GM21825 (cell line): ENCODE measurements around the gene SGPP1.
A peak's percentile ranks its signal among the peaks of the same experiment; 100 is the strongest.
"Not testable (repeated sequence)": the region's sequence is repeated elsewhere in the genome, so short reads cannot be mapped to it uniquely, and the experiment has no call there.

Source experiments
- ATAC-seq: cut with Tn5 transposase; IDR thresholded peaks from one replicate; pipeline ENCODE4 v1.9.1; 2021; ENCODE audit warnings: mild to moderate bottlenecking, moderate library complexity; ENCODE audit not compliant: unreplicated experiment

The SGPP1 gene

GRCh38 chr14:63727736-63728728 is at the start of gene SGPP1:
Gene SGPP1, minus strand, starts transcription at chr14:63728065. Its CDS starts 121 bp downstream, at chr14:63727944.
- peak; percentile 78 for ATAC-seq

- ATAC-seq, result no peak
Observed at GRCh38 chr14:63777024-63777423, 49.2 kb upstream of the SGPP1 start.

GRCh38 chr14:63773504-63773903 is 45.6 kb upstream of the SGPP1 start:
- no peak for ATAC-seq

GRCh38 chr14:63770187-63770807 is 42.4 kb upstream of the SGPP1 start:
- ATAC-seq, result peak; percentile 58

GRCh38 chr14:63766611-63767010 is 38.7 kb upstream of the SGPP1 start:
- ATAC-seq, result no peak

- ATAC-seq, result no peak
Observed at GRCh38 chr14:63764620-63765139, 36.8 kb upstream of the SGPP1 start.

GRCh38 chr14:63764103-63764502 is 36.2 kb upstream of the SGPP1 start:
- no peak for ATAC-seq

GRCh38 chr14:63761351-63762117 is 33.7 kb upstream of the SGPP1 start:
- no peak for ATAC-seq

- peak; percentile 42 for ATAC-seq
Observed at GRCh38 chr14:63760014-63760413, 32.1 kb upstream of the SGPP1 start.

- ATAC-seq, result peak; percentile 82
Observed at GRCh38 chr14:63759456-63759855, 31.6 kb upstream of the SGPP1 start.

GRCh38 chr14:63757211-63757610 is 29.3 kb upstream of the SGPP1 start:
- no peak for ATAC-seq

GRCh38 chr14:63752449-63753169 is 24.7 kb upstream of the SGPP1 start:
- no peak for ATAC-seq

- ATAC-seq, result not testable (repeated sequence)
Observed at GRCh38 chr14:63751076-63751475, 23.2 kb upstream of the SGPP1 start.

GRCh38 chr14:63747846-63748245 is 20.0 kb upstream of the SGPP1 start:
- no peak for ATAC-seq

GRCh38 chr14:63745858-63746425 is 18.1 kb upstream of the SGPP1 start:
- peak; percentile 69 for ATAC-seq

- ATAC-seq, result no peak
Observed at GRCh38 chr14:63745272-63745671, 17.4 kb upstream of the SGPP1 start.

GRCh38 chr14:63737582-63738006 is 9.7 kb upstream of the SGPP1 start:
- peak; percentile 94 for ATAC-seq

- ATAC-seq, result no peak
Observed at GRCh38 chr14:63735720-63736119, 7.9 kb upstream of the SGPP1 start.

- no peak for ATAC-seq
Observed at GRCh38 chr14:63730659-63731058, 2.8 kb upstream of the SGPP1 start.

- ATAC-seq, result peak; percentile 32
Observed at GRCh38 chr14:63727231-63727735, 582 bp downstream of the SGPP1 start.
